A549 (cell line): ENCODE results near the gene PDGFRA. TPM values are rescaled to one million over a fixed set of nuclear protein-coding genes. Genes with fewer than 3 reads are reported as not detected.

Source experiments
- ATAC-seq, 2 experiments: fragments of 200-7000 bp in 1 of 2; fragments of >200 bp in 1 of 2; cut with Nextera tagmentation in 1 of 2; cut with Tn5 transposase in 1 of 2; 3 replicates each; pipeline versions ENCODE4 v1.8.0 to v1.9.1; 2018 to 2020; ENCODE audit warnings: mild to moderate bottlenecking in 1 of 2, moderate library complexity in 1 of 2
- CTCF ChIA-PET: fragments of 300-600 bp; sonication (Branson Sonifier 250); formaldehyde crosslinking; extraction: SDS; loops from one replicate; lab custom pipeline; 2021; ENCODE audit warnings: antibody characterized with exemption, inconsistent platforms; lab: Yijun Ruan, JAX
- POLR2A ChIA-PET: fragments of 350-600 bp; formaldehyde crosslinking; extraction: SDS; loops from one replicate; lab custom pipeline; 2021; ENCODE audit warnings: antibody characterized with exemption, inconsistent platforms; lab: Yijun Ruan, JAX
- DNase-seq, 2 experiments: peaks; one replicate each; pipeline versions ENCODE4 v3.0.0 to v3.0.0-alpha.2; 2011 to 2016; ENCODE audit warnings: low read depth in 1 of 2, low spot score in 1 of 2
- FAIRE-seq: peaks from 2 replicates; lab custom pipeline; 2011; peaks lifted over from hg19 to GRCh38; lab: Jason Lieb, UNC
- H3K27ac ChIP-seq, 2 experiments: fragments of >200 bp; sonication (Bioruptor Twin); formaldehyde crosslinking; 3 replicates each; pipeline ENCODE4 v1.5.1; 2016 to 2017
- H3K4me1 ChIP-seq: fragments of >200 bp; sonication (Bioruptor Twin); formaldehyde crosslinking; 3 replicates; pipeline ENCODE4 v1.6.1; 2016
- H3K4me2 ChIP-seq: fragments of >200 bp; sonication (Bioruptor Twin); formaldehyde crosslinking; 3 replicates; pipeline ENCODE4 v1.6.1; 2016
- H3K4me3 ChIP-seq: fragments of >200 bp; sonication (Bioruptor Twin); formaldehyde crosslinking; 3 replicates; pipeline ENCODE4 v1.5.1; 2016
- H3K9me3 ChIP-seq: fragments of >200 bp; sonication (Bioruptor Twin); formaldehyde crosslinking; 3 replicates; pipeline ENCODE4 v1.6.1; 2016
- BCL3 ChIP-seq: fragments of >200 bp; sonication (Bioruptor Twin); formaldehyde crosslinking; IDR thresholded peaks from 3 replicates; pipeline ENCODE4 v1.6.1; 2016
- CBX2 ChIP-seq: fragments of 200-600 bp; sonication (generic); IDR thresholded peaks from 2 replicates; pipeline ENCODE4 v1.6.1; 2016; ENCODE audit warnings: low read depth, mild to moderate bottlenecking, borderline replicate concordance
- CBX8 ChIP-seq: fragments of 200-600 bp; sonication (generic); IDR thresholded peaks from 2 replicates; pipeline ENCODE4 v1.6.1; 2016
- CHD2 ChIP-seq: fragments of 150-350 bp; IDR thresholded peaks from 2 replicates; pipeline ENCODE4 v1.6.1; 2014; ENCODE audit warnings: low read length; ENCODE audit not compliant: partially characterized antibody
- CTCF ChIP-seq: fragments of >200 bp; sonication (Bioruptor Twin); formaldehyde crosslinking; IDR thresholded peaks from 3 replicates; pipeline ENCODE4 v1.5.1; 2016
- ELK1 ChIP-seq: fragments of 150-350 bp; IDR thresholded peaks from 2 replicates; pipeline ENCODE4 v1.6.1; 2014; ENCODE audit warnings: low read depth, mild to moderate bottlenecking, low read length
- EP300 ChIP-seq, 2 experiments: fragments of >200 bp; sonication (Bioruptor Twin); formaldehyde crosslinking; IDR thresholded peaks; 2 replicates in 1 of 2; 3 replicates in 1 of 2; pipeline ENCODE4 v1.6.1; 2016 to 2017
- FOSL2 ChIP-seq, 2 experiments: fragments of 450-650 bp in 1 of 2; fragments of >200 bp in 1 of 2; sonication (Bioruptor Twin) in 1 of 2; formaldehyde crosslinking; IDR thresholded peaks; 2 replicates each; pipeline versions ENCODE4 v1.5.0 to v1.6.1; 2016 to 2020; ENCODE audit warnings: mild to moderate bottlenecking in 1 of 2, moderate library complexity in 1 of 2
- GATA3 ChIP-seq: IDR thresholded peaks from 2 replicates; pipeline ENCODE4 v1.6.1; 2012; ENCODE audit warnings: borderline replicate concordance
- HOXA7 ChIP-seq: fragments of 250-450 bp; sonication (Bioruptor Pico); IDR thresholded peaks from 2 replicates; pipeline ENCODE4 v1.5.0; 2020; ENCODE audit warnings: mild to moderate bottlenecking, moderate library complexity
- HOXB13 ChIP-seq: fragments of 250-450 bp; sonication (Bioruptor Pico); IDR thresholded peaks from 2 replicates; pipeline ENCODE4 v1.5.0; 2020; ENCODE audit warnings: low read depth, mild to moderate bottlenecking, moderate library complexity
- MAZ ChIP-seq: fragments of 150-350 bp; IDR thresholded peaks from 2 replicates; pipeline ENCODE4 v1.6.1; 2014; ENCODE audit warnings: antibody characterized with exemption, low read depth, low read length, borderline replicate concordance
- NR3C1 ChIP-seq: fragments of >200 bp; sonication (Bioruptor Twin); formaldehyde crosslinking; IDR thresholded peaks from 3 replicates; pipeline ENCODE4 v1.6.1; 2017
- PHF8 ChIP-seq: fragments of 200-600 bp; sonication (generic); IDR thresholded peaks from 2 replicates; pipeline ENCODE4 v1.6.1; 2016; ENCODE audit warnings: low read depth, mild to moderate bottlenecking, antibody characterized with exemption, moderate library complexity, borderline replicate concordance
- POLR2AphosphoS2 ChIP-seq: conservative IDR thresholded peaks from 2 replicates; pipeline ENCODE4 v1.6.1; 2012; ENCODE audit warnings: low read length, improper control_type of control experiment, inconsistent platforms
- RARB ChIP-seq: fragments of 250-450 bp; sonication (Bioruptor Pico); IDR thresholded peaks from 2 replicates; pipeline ENCODE4 v1.8.0; 2021; ENCODE audit warnings: mild to moderate bottlenecking, moderate library complexity
- RCOR1 ChIP-seq: fragments of 150-350 bp; IDR thresholded peaks from 2 replicates; pipeline ENCODE4 v1.6.1; 2014; ENCODE audit warnings: antibody characterized with exemption, low read length, low read depth
- REST ChIP-seq: fragments of 200-600 bp; sonication (generic); IDR thresholded peaks from 2 replicates; pipeline ENCODE4 v1.6.1; 2016; ENCODE audit warnings: antibody characterized with exemption, mild to moderate bottlenecking, moderate library complexity
- RFX5 ChIP-seq: fragments of 450-650 bp; IDR thresholded peaks from 2 replicates; pipeline ENCODE4 v1.7.1; 2014; ENCODE audit warnings: antibody characterized with exemption, mild to moderate bottlenecking, moderate library complexity
- RNF2 ChIP-seq: fragments of 200-600 bp; sonication (generic); IDR thresholded peaks from 2 replicates; pipeline ENCODE4 v1.6.1; 2016; ENCODE audit warnings: low read depth, mild to moderate bottlenecking, antibody characterized with exemption, moderate library complexity, borderline replicate concordance
- TP53 ChIP-seq: fragments of 250-450 bp; sonication (Bioruptor Pico); IDR thresholded peaks from 2 replicates; pipeline ENCODE4 v1.5.0; 2021; ENCODE audit warnings: mild to moderate bottlenecking, moderate library complexity
- ZC3H11A ChIP-seq: fragments of 450-650 bp; IDR thresholded peaks from 2 replicates; pipeline ENCODE4 v1.6.1; 2014; ENCODE audit warnings: antibody characterized with exemption, mild to moderate bottlenecking
- ZNF302 ChIP-seq: fragments of 250-450 bp; sonication (Bioruptor Pico); IDR thresholded peaks from 2 replicates; pipeline ENCODE4 v1.9.0; 2021; ENCODE audit warnings: inconsistent platforms, mild to moderate bottlenecking, moderate library complexity
- WGBS: methylation state at CpG from one replicate; pipeline ENCODE4 v1.1.6; 2017; ENCODE audit errors: missing lambda C conversion rate; 5-methylcytosine and 5-hydroxymethylcytosine counted together
- polyA plus RNA-seq, 4 experiments: library from polyadenylated mRNA; depleted of rRNA in 3 of 4; stranded (reverse); fragments of >200 nt; fragmentation: RNase III in 1 of 4; extraction: RNeasy Plus Mini Kit Qiagen cat#74134 plus additional on column Dnase treatment in 1 of 4; gene quantifications; 2 replicates in 3 of 4; 3 replicates in 1 of 4; pipeline ENCODE4 v1.2.3, GENCODE V29; 2011 to 2017

Gene PDGFRA
- polyA plus RNA-seq, 2 of the 4 experiments (the other 2 are of a cell fraction) = 0.40 to 0.92 TPM

GRCh38 chr4:54229631-54230483 lies 764 bp downstream of the PDGFRA start (continued):
- TF ChIP-seq RCOR1 = no peak
- TF ChIP-seq FOSL2 (IDR thresholded peaks at IDR 0.05) = no peak
- no peak for TF ChIP-seq FOSL2 (CRISPR knock-in tag; IDR thresholded peaks at IDR 0.05)
- no peak for TF ChIP-seq BCL3
- no peak for TF ChIP-seq GATA3

- WGBS = 67% methylated on average over 26 of the region's 63 CpGs
- Histone ChIP-seq H3K9me3 (no peaks in the 10 kb centered on the region; the same call in 2 of the 3 replicates), H3K4me3 (0 out of 3 replicates have a peak overlapping the region, but pooled peaks have one; percentile 24), H3K4me1 (no peaks in the 10 kb centered on the region), H3K4me2 (peak overlapping the region; percentile 69), H3K27ac (no peak overlapping the region; a peak in 1 of 6 replicates)
- ChIA-PET CTCF (interaction anchor here (0.9 to 4.9 kb wide), 4 partner anchors 322 to 1038 kb away, joined by 3 to 52 read pairs (median 3); no protein-coding TSS in a partner anchor), POLR2A (no interaction called here)
- DNase-seq = no peak
- TF ChIP-seq ZNF302 (CRISPR knock-in tag) (no peak), POLR2AphosphoS2 (no peak), EP300 (IDR thresholded peaks at IDR 0.05) (no peak), CBX8 (no peak), TP53 (CRISPR knock-in tag) (no peak), RCOR1 (no peak), CHD2 (no peak), ELK1 (no peak), RARB (no peak), REST (no peak), PHF8 (no peak), HOXA7 (CRISPR knock-in tag) (no peak), NR3C1 (no peak), HOXB13 (no peak), CTCF (no peak), RNF2 (no peak), ZC3H11A (no peak), MAZ (no peak), CBX2 (no peak), RFX5 (no peak)
- FAIRE-seq = no peak
- ATAC-seq = no peak
Observed at GRCh38 chr4:54230484-54231418, 1.7 kb downstream of the PDGFRA start.
